Inferior parietal cortex (tissue), 1 donor: ENCODE data around the gene XRN2.
"Not testable (repeated sequence)": the region's sequence is repeated elsewhere in the genome, so short reads cannot be mapped to it uniquely, and the experiment has no call there.

Experiments
- DNase-seq: peaks from one replicate; pipeline ENCODE4 v3.0.0-alpha.2; 2016; ENCODE audit errors: extremely low spot score

XRN2 gene

GRCh38 chr20:21387528-21387927, 84.4 kb downstream of the XRN2 start:
- DNase-seq = no peak

- no peak for DNase-seq
Measured at GRCh38 chr20:21388566-21388965, 85.4 kb downstream of the XRN2 start.

GRCh38 chr20:21389368-21389767, 86.2 kb downstream of the XRN2 start:
- DNase-seq = no peak

GRCh38 chr20:21390768-21391167, 87.6 kb downstream of the XRN2 start:
- DNase-seq = no peak

GRCh38 chr20:21391185-21391971, 88.2 kb downstream of the XRN2 start:
- DNase-seq = no peak

GRCh38 chr20:21391972-21392352, 88.8 kb downstream of the XRN2 start:
- DNase-seq = no peak

- no peak for DNase-seq
Measured at GRCh38 chr20:21393166-21393565, 90.0 kb downstream of the XRN2 start.

GRCh38 chr20:21393816-21394519, 90.8 kb downstream of the XRN2 start:
- no peak for DNase-seq

- no peak for DNase-seq
Measured at GRCh38 chr20:21394551-21394950, 91.4 kb downstream of the XRN2 start.

- DNase-seq = no peak
Measured at GRCh38 chr20:21395051-21395665, 92.0 kb downstream of the XRN2 start.

GRCh38 chr20:21395666-21396598, 92.8 kb downstream of the XRN2 start:
- DNase-seq = no peak

GRCh38 chr20:21396599-21397340, 93.6 kb downstream of the XRN2 start:
- no peak for DNase-seq

- DNase-seq = no peak
Measured at GRCh38 chr20:21397341-21398108, 94.4 kb downstream of the XRN2 start, which contains the start of gene NKX2-4. Gene NKX2-4 (minus strand): TSS chr20:21397526. CDS start chr20:21397399, 127 bp downstream.

- no peak for DNase-seq
Measured at GRCh38 chr20:21398109-21399004, 95.2 kb downstream of the XRN2 start.

- no peak for DNase-seq
Measured at GRCh38 chr20:21399005-21399475, 95.9 kb downstream of the XRN2 start.

GRCh38 chr20:21411725-21412124, 108.6 kb downstream of the XRN2 start:
- no peak for DNase-seq

GRCh38 chr20:21413996-21414395, 110.9 kb downstream of the XRN2 start:
- not testable (repeated sequence) for DNase-seq

- not testable (repeated sequence) for DNase-seq
Measured at GRCh38 chr20:21419147-21419546, 116.0 kb downstream of the XRN2 start.
